Measurements from ENCODE around the gene BEST4.

BEST4 gene

GRCh38 chr1:44777547-44777946, 10.4 kb downstream of the BEST4 start:
- H3K27me3 ChIP-seq (ENCODE audit: control insufficient read depth, low read length): no peaks in the 10 kb centered on the region
- peaks cover 12% of the 10 kb centered on the region for H4K20me1 ChIP-seq (ENCODE audit: control insufficient read depth, insufficient read depth, low read depth, low read length)
- H3K27ac ChIP-seq (ENCODE audit: low read depth, low read length): peak overlapping the region; percentile 78
- peaks cover 72% of the 10 kb centered on the region for H3F3A ChIP-seq (ENCODE audit: control insufficient read depth, insufficient read depth)
- no peaks in the 10 kb centered on the region for H3K9me3 ChIP-seq (ENCODE audit: control insufficient read depth, insufficient read depth, low read length)
- H3K36me3 ChIP-seq (ENCODE audit: control insufficient read depth, low read length): peaks cover 73% of the 10 kb centered on the region
- H3K4me2 ChIP-seq (ENCODE audit: low read length): peak overlapping the region; percentile 74
- TF ChIP-seq EZH2phosphoT487 (IDR thresholded peaks at IDR 0.05; ENCODE audit: borderline replicate concordance, low read length) (no peak), CTCF (IDR thresholded peaks at IDR 0.05; ENCODE audit: low read depth, low read length, poor library complexity, severe bottlenecking) (no peak)
- H3K9me2 ChIP-seq (replicated peaks; ENCODE audit: control insufficient read depth, low read length): no peaks in the 10 kb centered on the region
- H3K4me1 ChIP-seq (ENCODE audit: control insufficient read depth, low read length): peaks cover 34% of the 10 kb centered on the region
- H3K79me2 ChIP-seq (ENCODE audit: control insufficient read depth, low read length): peaks cover 54% of the 10 kb centered on the region
- peak overlapping the region; percentile 99 for H3K4me3 ChIP-seq (ENCODE audit: low read length)

- Histone ChIP-seq H3F3A (ENCODE audit: control insufficient read depth, insufficient read depth) (peaks cover 67% of the 10 kb centered on the region), H3K79me2 (ENCODE audit: control insufficient read depth, low read length) (peaks cover 54% of the 10 kb centered on the region), H3K27me3 (ENCODE audit: control insufficient read depth, low read length) (no peaks in the 10 kb centered on the region), H3K9me3 (ENCODE audit: control insufficient read depth, insufficient read depth, low read length) (no peaks in the 10 kb centered on the region), H3K4me1 (ENCODE audit: control insufficient read depth, low read length) (peaks cover 34% of the 10 kb centered on the region), H3K27ac (ENCODE audit: low read depth, low read length) (peak overlapping the region; percentile 78), H3K36me3 (ENCODE audit: control insufficient read depth, low read length) (peaks cover 67% of the 10 kb centered on the region), H4K20me1 (ENCODE audit: control insufficient read depth, insufficient read depth, low read depth, low read length) (peaks cover 12% of the 10 kb centered on the region), H3K4me3 (ENCODE audit: low read length) (peak overlapping the region; percentile 99), H3K4me2 (ENCODE audit: low read length) (peak overlapping the region; percentile 74), H3K9me2 (replicated peaks; ENCODE audit: control insufficient read depth, low read length) (no peaks in the 10 kb centered on the region)
- no peak for TF ChIP-seq EZH2phosphoT487 (IDR thresholded peaks at IDR 0.05; ENCODE audit: borderline replicate concordance, low read length)
- no peak for TF ChIP-seq CTCF (IDR thresholded peaks at IDR 0.05; ENCODE audit: low read depth, low read length, poor library complexity, severe bottlenecking)
Observed at GRCh38 chr1:44776730-44777068, 11.3 kb downstream of the BEST4 start.

- peak overlapping the region; percentile 78 for H3K27ac ChIP-seq (ENCODE audit: low read depth, low read length)
- peaks cover 54% of the 10 kb centered on the region for H3K79me2 ChIP-seq (ENCODE audit: control insufficient read depth, low read length)
- no peaks in the 10 kb centered on the region for H3K9me2 ChIP-seq (replicated peaks; ENCODE audit: control insufficient read depth, low read length)
- peaks cover 61% of the 10 kb centered on the region for H3F3A ChIP-seq (ENCODE audit: control insufficient read depth, insufficient read depth)
- no peaks in the 10 kb centered on the region for H3K27me3 ChIP-seq (ENCODE audit: control insufficient read depth, low read length)
- peak overlapping the region; percentile 74 for H3K4me2 ChIP-seq (ENCODE audit: low read length)
- TF ChIP-seq CTCF (IDR thresholded peaks at IDR 0.05; ENCODE audit: low read depth, low read length, poor library complexity, severe bottlenecking): no peak
- TF ChIP-seq EZH2phosphoT487 (IDR thresholded peaks at IDR 0.05; ENCODE audit: borderline replicate concordance, low read length): no peak
- H3K4me1 ChIP-seq (ENCODE audit: control insufficient read depth, low read length): peaks cover 30% of the 10 kb centered on the region
- no peaks in the 10 kb centered on the region for H3K9me3 ChIP-seq (ENCODE audit: control insufficient read depth, insufficient read depth, low read length)
- peaks cover 62% of the 10 kb centered on the region for H3K36me3 ChIP-seq (ENCODE audit: control insufficient read depth, low read length)
- peak overlapping the region; percentile 99 for H3K4me3 ChIP-seq (ENCODE audit: low read length)
- H4K20me1 ChIP-seq (ENCODE audit: control insufficient read depth, insufficient read depth, low read depth, low read length): peaks cover 12% of the 10 kb centered on the region
Observed at GRCh38 chr1:44775930-44776729, 11.8 kb downstream of the BEST4 start.

Data from DOHH2 (cell line).